HUDEP-2 (cell line): ENCODE measurements around the gene CNTNAP2.

ENCODE experiments used
- DNase-seq, 76 experiments: peaks; one replicate each; lab custom pipeline; 2025; ENCODE audit not compliant: unreplicated experiment in 76 of 76; lab: John Stamatoyannopoulos, UW

CNTNAP2 gene

DNA sequence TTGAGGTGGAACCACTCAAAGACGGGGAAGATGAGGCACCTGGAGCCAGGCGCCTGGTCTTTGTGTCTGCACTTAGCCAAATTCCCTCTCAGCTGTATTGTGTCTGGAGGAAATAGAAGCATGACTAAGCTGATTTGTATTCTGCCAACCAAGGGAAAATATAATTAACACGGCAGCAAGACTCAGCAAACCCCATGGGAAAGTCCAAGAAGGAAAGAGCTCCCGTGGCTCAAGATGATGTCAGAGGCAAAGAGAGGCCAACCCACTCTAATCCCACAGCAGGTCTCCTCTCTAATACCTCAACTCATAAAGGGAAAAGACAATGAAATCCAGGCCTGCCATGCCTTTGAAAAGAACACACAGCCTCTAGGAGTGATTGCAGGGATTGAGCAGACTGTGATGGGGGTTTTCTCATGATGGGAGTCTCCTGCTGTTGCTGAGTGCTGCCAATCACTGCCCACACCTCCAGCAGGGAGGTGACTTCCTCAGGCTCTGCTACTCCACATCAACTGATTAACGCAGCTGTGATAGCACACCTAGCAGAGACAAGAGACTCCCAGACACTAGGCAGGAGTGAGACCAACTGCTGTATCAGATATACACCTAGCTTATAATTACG is 2218.5 kb downstream of the CNTNAP2 start:
- no peak for DNase-seq

DNA sequence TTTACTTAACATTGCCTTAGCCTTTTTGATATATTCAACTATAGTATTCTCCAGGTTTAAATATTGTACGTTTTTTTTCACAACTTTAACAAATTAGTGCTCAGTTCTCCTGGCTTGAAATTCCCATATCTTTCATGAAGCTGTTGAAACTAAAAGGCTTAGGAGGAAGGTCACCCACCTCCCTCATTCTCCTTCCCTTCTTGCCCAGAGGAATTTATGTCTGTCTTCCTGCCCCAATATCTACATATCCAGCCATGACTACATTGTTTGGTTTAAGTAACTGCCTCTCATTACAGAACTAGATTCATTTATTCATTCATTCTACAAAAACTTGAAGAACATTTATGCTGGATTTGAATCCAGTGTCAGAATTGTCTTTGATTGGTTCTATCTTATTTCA is 2219.2 kb downstream of the CNTNAP2 start:
- no peak for DNase-seq

DNA sequence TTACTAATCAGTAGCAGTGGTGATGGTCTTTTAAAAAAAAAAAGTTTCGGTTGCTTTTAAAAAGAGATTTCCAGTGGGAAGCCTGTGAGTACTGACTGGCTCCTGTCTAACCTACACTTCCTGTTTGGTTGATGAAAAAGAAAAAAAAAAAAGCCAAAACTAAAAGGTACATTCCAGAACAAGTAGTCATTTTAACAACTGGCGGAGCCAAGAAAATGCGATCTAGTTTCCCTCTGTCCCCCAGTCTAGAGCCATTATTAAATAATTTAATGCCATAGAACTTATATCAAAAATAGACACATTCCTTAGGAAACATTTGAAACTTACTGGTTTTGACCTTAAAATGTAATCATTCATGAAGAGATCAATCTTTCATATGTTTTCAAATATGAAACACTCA is 2219.8 kb downstream of the CNTNAP2 start:
- no peak for DNase-seq

DNA sequence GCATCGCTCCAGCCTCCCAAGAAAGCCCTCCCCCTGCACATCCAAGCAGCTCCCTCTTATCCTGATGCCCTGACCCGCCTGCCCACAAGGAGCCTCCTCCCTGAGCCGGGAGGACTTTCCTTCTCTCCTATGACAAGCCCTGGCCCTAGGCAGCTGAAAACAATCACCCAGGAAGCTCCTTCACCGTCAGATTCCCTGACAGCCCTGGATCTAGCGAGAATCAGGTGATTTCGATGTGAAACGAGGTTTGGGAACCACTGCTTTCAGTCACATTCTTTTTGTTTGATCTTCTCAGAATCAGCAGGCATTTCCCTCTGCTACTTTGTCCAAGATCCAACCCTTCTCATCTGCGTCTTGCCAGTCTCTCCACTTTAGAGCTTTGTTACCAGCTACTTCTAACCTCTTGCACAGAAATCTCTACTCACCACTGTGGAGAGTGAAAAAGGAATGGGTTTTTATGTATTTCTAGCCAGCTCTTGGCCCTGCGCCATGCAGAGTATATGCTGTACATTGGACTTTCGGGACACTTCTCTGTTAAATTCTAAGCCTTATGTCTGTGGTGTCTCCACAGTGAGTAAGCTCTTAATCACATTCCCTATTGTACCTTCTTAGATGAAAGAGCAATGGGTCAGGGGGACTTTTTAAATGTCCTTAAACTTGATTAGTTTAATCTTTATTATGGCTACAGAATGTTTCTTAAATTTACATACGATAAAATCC is 2220.8 kb downstream of the CNTNAP2 start:
- DNase-seq = no peak

DNA sequence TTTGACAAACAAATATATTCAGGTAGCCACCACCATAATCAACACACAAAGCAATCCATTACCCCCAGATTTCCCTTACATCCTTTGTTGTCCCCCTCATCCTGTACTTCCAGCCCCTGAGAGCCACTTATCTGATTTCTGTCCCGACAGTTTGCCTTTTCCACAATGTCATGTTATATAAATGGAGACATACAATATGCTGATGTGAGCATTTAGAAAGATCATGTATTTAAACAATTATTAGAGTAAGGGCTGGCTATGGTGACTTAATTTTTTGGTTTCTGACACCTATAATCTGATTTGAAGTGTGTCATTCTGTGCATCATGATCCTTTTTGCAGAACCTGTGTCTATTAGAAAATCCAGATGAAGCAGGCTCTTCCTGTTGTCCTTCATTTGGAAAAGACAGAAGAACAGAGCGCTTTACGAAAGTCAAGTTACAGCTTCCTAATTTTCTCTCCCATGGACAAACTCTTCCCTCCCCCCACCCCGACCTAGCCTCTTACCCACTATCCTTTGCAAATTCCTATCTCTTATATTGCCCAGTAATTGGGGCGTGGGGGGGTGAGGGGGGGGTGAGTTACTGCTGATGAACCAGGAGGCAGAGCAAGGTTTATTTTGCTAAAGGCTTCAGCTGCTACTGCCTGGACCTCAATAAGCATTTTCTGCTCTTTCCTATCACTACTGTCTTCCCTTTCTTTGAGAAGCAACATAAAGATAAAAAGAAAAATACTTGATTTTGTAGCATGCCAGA is 2221.6 kb downstream of the CNTNAP2 start:
- DNase-seq = no peak

DNA sequence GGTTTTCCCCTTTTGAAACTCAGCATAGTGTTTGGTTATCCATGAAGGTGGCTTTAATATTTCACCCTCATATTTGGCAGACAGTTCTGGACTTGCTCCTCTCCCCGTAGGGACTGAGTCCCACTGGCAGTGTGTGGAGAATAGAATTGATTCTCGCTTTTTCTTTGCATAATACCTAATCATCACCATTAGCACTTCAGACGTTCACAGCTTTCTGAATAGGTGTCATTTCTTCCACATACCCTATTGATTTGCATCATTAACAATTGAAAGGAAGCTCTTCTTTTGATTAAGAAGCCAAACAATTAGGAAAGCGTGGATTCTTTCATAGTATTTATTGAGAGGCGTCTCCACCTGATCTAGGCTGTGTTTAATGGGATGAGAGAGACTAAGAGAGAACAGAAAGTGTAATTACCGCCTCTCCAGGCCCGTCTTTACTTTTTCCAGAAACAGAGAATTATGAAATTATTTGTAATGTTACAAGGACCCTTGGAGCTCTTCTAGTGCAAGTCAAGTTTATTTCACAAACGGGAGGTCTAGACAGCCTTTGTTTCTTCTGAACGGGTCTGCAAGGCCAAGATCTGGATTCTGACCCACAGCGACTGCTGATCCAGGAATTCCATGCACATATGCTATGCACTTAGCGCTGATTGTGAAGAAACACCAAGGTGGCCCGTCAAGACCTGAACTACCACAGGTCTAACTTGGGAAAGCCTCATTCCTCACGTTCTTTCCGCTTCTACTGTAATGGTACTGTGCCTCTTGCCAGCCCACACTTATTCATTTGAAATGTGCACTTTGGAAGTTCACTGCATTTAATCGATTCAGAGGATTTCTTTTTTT is 2224.1 kb downstream of the CNTNAP2 start:
- no peak for DNase-seq

DNA sequence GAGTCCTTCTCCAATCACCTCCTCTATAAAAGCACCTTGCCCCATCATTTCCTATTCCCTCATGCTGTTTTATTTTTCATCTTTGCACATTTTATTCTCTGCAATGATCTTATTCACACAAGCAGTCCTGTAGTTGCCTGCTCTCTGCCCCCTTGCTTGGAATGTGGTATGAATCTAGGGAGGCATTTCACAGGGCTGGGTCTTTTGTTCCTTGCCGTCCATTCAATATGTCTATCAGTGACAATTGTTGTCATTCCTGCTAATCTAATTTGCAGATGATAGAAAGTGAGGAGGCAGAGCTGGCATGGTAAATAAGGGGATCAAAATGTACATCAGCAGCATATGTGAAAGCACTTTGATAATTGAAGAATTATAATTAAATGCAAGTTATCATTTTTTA is 2227.8 kb downstream of the CNTNAP2 start:
- DNase-seq = no peak

DNA sequence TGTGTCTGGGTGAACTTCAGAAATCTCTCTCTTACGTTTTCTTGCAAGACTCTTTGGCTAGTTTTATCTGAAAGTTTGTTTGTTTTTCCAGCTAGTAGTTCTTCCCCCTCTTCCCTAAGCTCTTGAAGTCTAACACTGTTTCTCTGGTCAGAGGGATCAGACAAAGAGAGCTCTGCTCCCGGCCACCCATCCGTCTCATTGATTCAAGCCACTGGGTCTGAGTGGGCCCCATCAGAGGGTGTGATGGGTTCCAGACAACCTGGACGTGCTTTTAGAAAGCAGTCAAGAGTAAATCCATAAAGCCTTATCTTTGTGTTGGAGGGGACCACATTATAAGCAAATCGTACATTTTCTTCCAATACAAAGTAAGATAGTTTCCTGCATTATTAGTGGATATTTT is 2231.4 kb downstream of the CNTNAP2 start:
- DNase-seq = no peak

DNA sequence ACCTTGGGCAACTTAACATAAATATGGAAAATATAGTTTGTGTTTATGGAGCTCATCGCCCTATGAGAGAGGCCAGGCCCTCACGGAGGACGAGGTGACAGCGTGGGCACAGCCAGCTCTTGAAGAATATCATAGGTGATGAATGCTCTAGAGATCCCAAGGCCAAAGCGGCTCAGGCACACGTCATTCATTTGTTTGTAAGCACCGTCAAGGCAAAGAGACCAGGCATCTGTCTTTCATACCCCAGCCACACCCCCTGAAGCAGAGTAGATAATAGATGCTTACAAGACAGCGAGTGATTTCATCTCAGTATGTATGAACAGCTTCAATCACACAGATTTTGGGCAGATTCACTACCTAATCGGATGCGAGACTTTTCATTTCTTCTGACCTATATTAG is 2231.9 kb downstream of the CNTNAP2 start:
- DNase-seq = no peak

DNA sequence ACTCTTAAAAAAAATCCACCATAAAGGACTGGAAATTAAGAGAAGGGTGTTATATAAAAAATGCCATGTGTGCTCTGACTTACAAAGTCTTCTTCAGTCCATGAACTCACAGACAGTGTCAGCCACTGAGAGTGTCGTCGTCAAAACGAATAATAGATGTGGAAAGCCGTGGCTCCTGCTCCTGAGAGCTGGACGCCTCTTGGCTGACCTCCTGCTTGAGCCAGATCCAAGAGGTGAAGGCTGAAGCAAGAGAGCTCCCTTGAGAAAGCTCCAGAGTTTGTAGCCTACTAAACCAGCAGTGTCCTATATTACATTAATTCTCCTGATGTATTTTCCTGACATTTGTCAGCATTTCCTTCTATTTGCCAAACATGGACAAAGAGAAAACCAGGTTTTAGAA is 2239.7 kb downstream of the CNTNAP2 start:
- DNase-seq = no peak

DNA sequence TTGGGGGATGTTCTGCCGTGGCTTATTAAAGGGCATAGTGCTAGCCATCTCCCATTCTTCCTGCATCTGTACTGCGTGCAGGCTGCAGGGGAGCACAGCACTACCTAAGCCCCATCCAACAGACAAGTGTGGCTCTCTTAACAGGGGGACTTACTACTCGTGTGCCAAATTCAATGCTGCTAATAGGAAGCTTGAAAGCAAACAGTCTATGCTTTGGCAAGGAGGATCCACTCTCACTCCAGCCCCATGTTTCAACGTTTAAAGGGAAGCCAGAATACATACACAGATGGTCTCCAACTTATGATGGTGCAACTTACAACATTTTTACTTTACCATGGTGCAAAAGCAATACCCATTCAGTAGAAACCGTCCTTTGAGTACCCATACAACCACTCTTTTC is 2245.9 kb downstream of the CNTNAP2 start:
- no peak for DNase-seq

DNA sequence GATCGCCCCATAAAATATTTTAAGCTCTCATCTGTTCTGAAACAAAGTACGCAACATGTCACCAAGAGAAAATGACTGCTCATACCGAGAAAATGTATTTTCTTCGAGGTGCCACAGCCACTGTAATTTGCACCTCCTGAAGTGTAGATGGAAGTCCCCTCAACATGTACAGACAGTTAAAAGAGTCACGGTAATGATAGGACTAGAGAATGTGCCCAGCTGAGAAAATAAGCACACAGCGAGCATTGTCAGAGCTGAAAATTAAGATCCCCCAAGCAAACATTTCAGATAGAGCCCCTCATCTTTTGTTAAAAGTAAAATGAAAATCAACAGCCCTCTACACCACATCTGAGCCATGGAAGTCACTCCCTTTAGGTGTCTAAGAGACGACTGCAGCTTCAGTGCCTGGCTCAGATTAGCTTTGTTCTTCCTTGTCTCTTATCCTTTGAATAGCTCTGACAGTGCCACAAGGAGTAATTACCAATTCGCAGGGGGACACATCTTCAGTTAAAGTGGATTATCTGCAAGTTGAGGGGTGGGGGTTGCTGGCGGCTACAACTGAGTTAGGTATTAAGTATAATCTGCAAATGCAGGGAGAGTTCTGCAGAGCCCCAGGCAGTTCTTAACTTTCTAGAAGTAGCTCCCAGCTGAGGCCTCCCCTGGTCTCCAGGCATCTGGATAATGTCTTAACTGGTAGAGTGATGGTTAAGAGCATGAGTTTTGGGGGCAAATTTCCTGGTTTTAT is 2251.3 kb downstream of the CNTNAP2 start:
- DNase-seq = no peak

DNA sequence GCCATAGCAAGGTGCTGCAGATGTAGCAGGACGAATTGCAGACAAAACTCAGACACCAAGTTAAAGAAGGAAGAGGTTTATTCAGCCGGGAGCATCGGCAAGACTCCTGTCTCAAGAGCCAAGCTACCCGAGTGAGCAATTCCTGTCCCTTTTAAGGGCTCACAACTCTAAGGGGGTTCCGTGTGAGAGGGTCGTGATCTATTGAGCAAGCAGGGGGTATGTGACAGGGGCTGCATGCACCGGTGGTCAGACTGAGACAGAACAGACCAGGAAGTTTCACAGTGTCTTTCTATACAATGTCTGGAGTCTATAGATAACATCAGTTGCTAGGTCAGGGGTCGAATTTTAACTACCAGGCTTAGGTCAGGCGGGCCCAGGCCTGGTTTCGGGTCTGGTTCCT is 2252.0 kb downstream of the CNTNAP2 start:
- DNase-seq = no peak

DNA sequence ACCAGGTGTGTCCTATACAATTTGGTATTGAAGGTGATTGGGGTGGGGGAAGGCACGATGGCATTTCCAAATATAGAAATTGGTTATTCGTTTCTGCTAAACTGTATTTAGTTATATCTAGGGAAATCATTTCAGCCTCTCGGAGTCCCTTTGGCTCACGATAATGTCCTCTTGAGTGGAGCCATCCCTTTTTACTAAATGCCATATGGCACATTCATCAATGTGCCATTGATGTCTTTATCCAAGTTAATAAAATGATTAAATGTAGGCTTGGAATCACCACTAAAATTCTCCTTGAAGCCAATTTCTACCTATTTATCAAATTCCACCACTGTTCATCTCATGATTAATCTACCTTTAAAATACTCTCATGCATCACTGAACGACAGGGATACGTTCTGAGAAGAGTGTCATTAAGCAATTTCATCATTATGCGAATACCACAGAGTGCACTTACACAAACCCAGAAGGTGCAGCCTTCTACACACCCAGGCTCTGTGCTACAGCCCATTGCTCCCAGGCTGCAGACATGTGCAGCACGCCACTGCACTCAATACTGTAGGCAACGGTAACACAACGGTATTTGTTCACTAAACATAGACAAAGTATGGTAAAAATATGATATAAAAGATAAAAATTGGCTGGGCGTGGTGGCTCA is 2254.8 kb downstream of the CNTNAP2 start:
- DNase-seq = no peak

DNA sequence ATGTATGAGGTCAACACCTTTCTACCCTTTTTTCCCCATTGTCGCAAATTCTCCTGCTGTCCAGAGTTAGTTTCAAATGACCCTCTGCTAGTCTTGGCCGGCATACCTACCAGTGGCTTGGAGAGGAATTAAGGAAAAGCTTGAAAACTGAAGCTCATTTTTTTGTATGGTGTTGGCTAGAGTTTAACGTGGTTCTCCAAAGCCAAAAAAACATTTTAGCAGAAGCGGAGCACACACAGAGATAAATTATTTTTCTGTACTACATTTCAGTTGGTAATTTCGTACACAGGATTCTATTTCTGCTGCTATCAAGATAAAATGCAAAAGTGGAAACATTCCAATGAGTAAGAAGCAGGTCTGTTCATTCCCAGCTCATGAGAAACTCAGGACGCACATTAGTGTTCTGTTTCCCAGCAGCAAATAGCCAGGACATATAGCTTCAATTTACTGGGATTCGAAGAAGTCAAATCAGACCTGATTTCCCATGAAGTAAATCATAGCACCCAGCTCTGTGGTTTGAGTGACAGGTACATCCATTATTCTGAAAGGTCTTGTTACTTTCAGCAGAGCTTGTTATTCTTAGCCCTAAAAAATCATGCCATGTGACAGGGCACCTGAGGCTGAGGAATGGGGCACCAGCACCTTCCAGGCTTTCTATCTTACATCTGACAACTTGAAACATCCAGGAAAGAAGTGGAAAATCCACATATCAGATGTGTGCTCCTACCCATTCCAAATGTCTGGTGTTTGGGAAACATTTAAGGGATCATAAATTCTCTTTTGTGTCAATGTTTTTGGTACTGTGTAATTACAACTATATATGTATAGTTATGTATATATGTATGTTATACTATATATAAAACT is 2258.0 kb downstream of the CNTNAP2 start:
- no peak for DNase-seq

DNA sequence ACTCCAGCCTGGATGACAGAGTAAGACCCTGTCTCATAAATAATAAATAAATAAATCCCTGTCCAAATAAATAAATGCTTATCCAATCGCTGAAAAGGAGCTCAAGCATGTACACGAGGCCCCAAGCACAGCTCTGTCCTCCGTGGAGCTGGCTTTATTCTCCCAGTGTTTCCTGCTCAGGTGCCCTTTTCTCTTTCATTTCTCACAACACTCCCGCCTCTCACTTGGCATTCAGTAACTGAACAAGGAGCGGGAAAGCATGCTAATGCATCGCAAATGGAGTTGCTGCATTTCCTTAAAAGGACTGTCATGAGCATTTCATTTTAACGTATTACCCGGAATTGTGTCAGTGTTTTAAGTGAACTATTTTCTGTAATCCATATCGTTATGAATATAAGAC is 2263.1 kb downstream of the CNTNAP2 start:
- DNase-seq = no peak

DNA sequence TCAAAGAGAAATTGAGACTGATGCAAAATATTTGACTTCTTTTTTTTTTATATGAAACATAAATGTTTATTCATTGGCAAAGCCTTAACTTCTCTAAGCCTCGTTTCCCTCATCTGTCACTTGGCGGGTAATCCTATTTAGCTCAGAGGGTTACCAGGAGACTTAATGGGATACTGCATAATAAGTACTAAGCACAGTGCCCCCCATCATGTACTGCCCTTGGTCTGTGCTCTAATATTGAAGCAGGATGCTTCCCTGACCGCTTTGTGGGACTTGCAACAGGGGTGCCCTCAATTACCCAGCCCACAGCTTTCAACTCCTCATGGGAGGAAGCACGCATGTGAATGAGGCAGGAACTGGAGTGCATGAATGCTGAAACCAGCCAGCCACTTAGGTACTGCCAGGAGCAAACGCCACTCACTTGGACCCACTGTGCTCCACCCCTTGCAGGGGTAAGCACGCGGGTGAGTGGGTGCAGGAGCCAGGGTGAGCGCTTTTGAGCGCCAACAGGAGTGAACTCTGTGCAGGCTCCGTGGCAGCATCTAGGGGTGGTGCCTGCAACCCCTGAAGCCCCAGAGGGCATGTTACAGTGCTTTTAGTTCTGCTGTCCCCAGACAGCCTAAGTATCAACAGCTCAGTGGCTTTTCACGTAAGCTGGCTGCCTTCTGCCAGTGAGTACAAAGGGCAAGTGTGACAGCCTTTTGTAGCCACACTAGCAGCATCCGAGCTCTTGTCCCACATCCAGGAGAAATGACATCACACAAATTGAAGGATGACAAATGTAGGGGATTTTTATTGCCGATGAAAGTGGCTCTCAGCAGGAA is 2264.2 kb downstream of the CNTNAP2 start:
- no peak for DNase-seq

DNA sequence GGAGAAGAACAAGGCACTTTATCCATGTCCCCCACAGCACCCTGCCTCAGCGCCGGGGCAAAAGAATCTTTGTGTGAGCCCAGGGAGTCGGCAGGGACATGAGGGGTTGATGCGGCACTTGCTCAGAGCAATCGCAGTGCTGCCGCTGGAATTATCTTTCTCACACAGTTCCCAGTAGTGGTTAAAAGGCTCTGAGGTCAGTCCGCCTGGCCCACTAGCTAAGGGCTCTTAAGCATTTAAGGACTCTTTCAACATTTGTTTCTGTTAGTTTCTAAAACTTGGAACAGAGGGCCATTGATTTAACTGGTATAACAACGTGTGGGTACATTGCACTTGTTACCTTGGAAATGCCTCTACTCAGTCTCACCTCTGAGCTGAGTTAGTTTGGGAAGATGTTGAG is 2266.0 kb downstream of the CNTNAP2 start:
- no peak for DNase-seq
